ENCODE data around the gene CALM1.
"Not testable (repeated sequence)": the region's sequence is repeated elsewhere in the genome, so short reads cannot be mapped to it uniquely, and the experiment has no call there.

The CALM1 gene

GRCh38 chr14:90383731-90384542 lies 12.9 kb upstream of the CALM1 start:
- DNase-seq (ENCODE audit: low read depth in 2 of 2), result peak in 1 of 2 donors; percentile 35

- DNase-seq (ENCODE audit: low read depth in 2 of 2), result no peak
Measured at GRCh38 chr14:90384543-90384911, 12.3 kb upstream of the CALM1 start.

GRCh38 chr14:90386321-90386720 lies 10.5 kb upstream of the CALM1 start:
- no peak for DNase-seq (ENCODE audit: low read depth in 2 of 2)

- DNase-seq (ENCODE audit: low read depth in 2 of 2), result no peak
Measured at GRCh38 chr14:90387206-90387760, 9.5 kb upstream of the CALM1 start.

- DNase-seq (ENCODE audit: low read depth in 2 of 2), result no peak
Measured at GRCh38 chr14:90388437-90388836, 8.4 kb upstream of the CALM1 start.

GRCh38 chr14:90388982-90389381 lies 7.8 kb upstream of the CALM1 start:
- no peak for DNase-seq (ENCODE audit: low read depth in 2 of 2)

- DNase-seq (ENCODE audit: low read depth in 2 of 2), result no peak
Measured at GRCh38 chr14:90393966-90394365, 2.9 kb upstream of the CALM1 start.

- DNase-seq (ENCODE audit: low read depth in 2 of 2), result not testable (repeated sequence)
Measured at GRCh38 chr14:90394782-90395181, 2.0 kb upstream of the CALM1 start.

GRCh38 chr14:90397425-90398314 lies 841 bp downstream of the CALM1 start:
- DNase-seq (ENCODE audit: low read depth in 2 of 2), result peak; percentile 23 to 41

GRCh38 chr14:90398315-90398839 lies 1.5 kb downstream of the CALM1 start:
- DNase-seq (ENCODE audit: low read depth in 2 of 2), result peak; percentile 19 to 22

GRCh38 chr14:90398841-90399540 lies 2.2 kb downstream of the CALM1 start:
- DNase-seq (ENCODE audit: low read depth in 2 of 2), result no peak

GRCh38 chr14:90399541-90400444 lies 3.0 kb downstream of the CALM1 start:
- peak; percentile 68 to 78 for DNase-seq (ENCODE audit: low read depth in 2 of 2)

- no peak for DNase-seq (ENCODE audit: low read depth in 2 of 2)
Measured at GRCh38 chr14:90400904-90401561, 4.2 kb downstream of the CALM1 start.

GRCh38 chr14:90402016-90402415 lies 5.2 kb downstream of the CALM1 start:
- no peak for DNase-seq (ENCODE audit: low read depth in 2 of 2)

- DNase-seq (ENCODE audit: low read depth in 2 of 2), result no peak
Measured at GRCh38 chr14:90403065-90403464, 6.2 kb downstream of the CALM1 start.

GRCh38 chr14:90405101-90405500 lies 8.3 kb downstream of the CALM1 start:
- DNase-seq (ENCODE audit: low read depth in 2 of 2), result no peak

- DNase-seq (ENCODE audit: low read depth in 2 of 2), result no peak
Measured at GRCh38 chr14:90405755-90406154, 8.9 kb downstream of the CALM1 start.

GRCh38 chr14:90406384-90406798 lies 9.6 kb downstream of the CALM1 start:
- no peak for DNase-seq (ENCODE audit: low read depth in 2 of 2)

- no peak for DNase-seq (ENCODE audit: low read depth in 2 of 2)
Measured at GRCh38 chr14:90407230-90407629, 10.4 kb downstream of the CALM1 start.

- DNase-seq (ENCODE audit: low read depth in 2 of 2), result no peak
Measured at GRCh38 chr14:90408713-90409112, 11.9 kb downstream of the CALM1 start.

Data from activated CD8-positive, alpha-beta memory T cell treated with anti-CD3 and anti-CD28 coated beads for 4 hours (primary cell).